ENCODE results near the gene CYP21A2.
"Not testable (repeated sequence)": the region's sequence is repeated elsewhere in the genome, so short reads cannot be mapped to it uniquely, and the experiment has no call there.

CYP21A2 gene

GRCh38 chr6:32002546-32003268, 35.5 kb upstream of the CYP21A2 start:
- DNase-seq (ENCODE audit: low spot score); H3K4me2 ChIP-seq (ENCODE audit: insufficient read depth, low read length, poor library complexity, severe bottlenecking); H2AK5ac ChIP-seq (ENCODE audit: low read depth, low read length); H3K18ac ChIP-seq (ENCODE audit: low read length); H4K8ac ChIP-seq (ENCODE audit: low read depth, low read length); H2BK15ac ChIP-seq (ENCODE audit: low read length); H3K4me3 ChIP-seq (ENCODE audit: low read length in 2 of 2); H2AFZ ChIP-seq (ENCODE audit: low read length); H3K9ac ChIP-seq (ENCODE audit: low read depth, low read length, poor library complexity); H3K27ac ChIP-seq (replicated peaks; ENCODE audit: low read length); H3K14ac ChIP-seq (ENCODE audit: low read length); H3K4ac ChIP-seq (ENCODE audit: low read length); H3K4me1 ChIP-seq (ENCODE audit: control insufficient read depth in 2 of 2, insufficient read depth in 1 of 2, low read depth in 1 of 2, low read length in 2 of 2); H2BK120ac ChIP-seq (ENCODE audit: low read depth, low read length); H3K79me1 ChIP-seq (ENCODE audit: low read depth, low read length); H3K27me3 ChIP-seq (ENCODE audit: control insufficient read depth in 3 of 3, insufficient read depth in 3 of 3, low read depth in 1 of 3, low read length in 3 of 3); H3K36me3 ChIP-seq (replicated peaks in 1 of 2; ENCODE audit: control insufficient read depth in 2 of 2, insufficient read depth in 2 of 2, low read length in 2 of 2); H3K9me3 ChIP-seq (replicated peaks in 1 of 2; ENCODE audit: control insufficient read depth in 2 of 2, insufficient read depth in 1 of 2, low read depth in 1 of 2, low read length in 2 of 2); H3K23ac ChIP-seq (ENCODE audit: low read depth, low read length, poor library complexity); H2BK5ac ChIP-seq (ENCODE audit: low read length); H2BK12ac ChIP-seq (ENCODE audit: low read length); H4K91ac ChIP-seq (ENCODE audit: low read depth, low read length, poor library complexity): not testable (repeated sequence)
- no CpG with 5 or more reads among the region's 15 CpGs for WGBS, 2 donors (ENCODE audit: extremely low coverage in 2 of 2, insufficient read length in 2 of 2, insufficient replicate concordance in 1 of 2)

DNA sequence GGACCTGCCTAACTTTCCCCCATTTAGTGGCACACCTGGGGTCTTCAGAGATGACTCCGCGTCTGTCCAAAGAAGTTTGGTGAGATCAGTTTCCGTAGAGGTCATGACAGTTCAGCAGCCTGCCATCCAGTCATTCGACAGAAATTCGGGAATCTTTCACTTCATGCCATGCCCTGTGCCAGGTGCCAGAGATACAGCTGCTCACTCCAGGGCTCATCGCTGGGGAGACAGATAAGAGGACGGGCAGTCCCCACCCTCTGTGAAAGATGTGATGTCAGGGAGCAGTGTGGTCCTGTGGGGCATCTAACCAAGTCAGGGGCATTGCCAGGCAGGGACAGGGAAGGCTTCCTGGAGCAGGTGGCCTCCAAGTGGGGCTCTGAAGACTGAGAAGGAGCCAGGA, 34.9 kb upstream of the CYP21A2 start:
- H3K79me1 ChIP-seq (ENCODE audit: low read depth, low read length); H4K8ac ChIP-seq (ENCODE audit: low read depth, low read length); H3K14ac ChIP-seq (ENCODE audit: low read length); H4K91ac ChIP-seq (ENCODE audit: low read depth, low read length, poor library complexity); H3K36me3 ChIP-seq (replicated peaks in 1 of 2; ENCODE audit: control insufficient read depth in 2 of 2, insufficient read depth in 2 of 2, low read length in 2 of 2); H3K27ac ChIP-seq (replicated peaks; ENCODE audit: low read length); H2BK120ac ChIP-seq (ENCODE audit: low read depth, low read length); H2BK5ac ChIP-seq (ENCODE audit: low read length); H3K4me3 ChIP-seq (ENCODE audit: low read length in 2 of 2); DNase-seq (ENCODE audit: low spot score); H3K9me3 ChIP-seq (replicated peaks in 1 of 2; ENCODE audit: control insufficient read depth in 2 of 2, insufficient read depth in 1 of 2, low read depth in 1 of 2, low read length in 2 of 2); H2BK15ac ChIP-seq (ENCODE audit: low read length); H3K27me3 ChIP-seq (ENCODE audit: control insufficient read depth in 3 of 3, insufficient read depth in 3 of 3, low read depth in 1 of 3, low read length in 3 of 3); H3K4me2 ChIP-seq (ENCODE audit: insufficient read depth, low read length, poor library complexity, severe bottlenecking); H3K4me1 ChIP-seq (ENCODE audit: control insufficient read depth in 2 of 2, insufficient read depth in 1 of 2, low read depth in 1 of 2, low read length in 2 of 2); H2AFZ ChIP-seq (ENCODE audit: low read length); H3K18ac ChIP-seq (ENCODE audit: low read length); H2AK5ac ChIP-seq (ENCODE audit: low read depth, low read length); H3K4ac ChIP-seq (ENCODE audit: low read length); H3K9ac ChIP-seq (ENCODE audit: low read depth, low read length, poor library complexity); H3K23ac ChIP-seq (ENCODE audit: low read depth, low read length, poor library complexity); H2BK12ac ChIP-seq (ENCODE audit: low read length): not testable (repeated sequence)
- WGBS, 2 donors (ENCODE audit: extremely low coverage in 2 of 2, insufficient read length in 2 of 2, insufficient replicate concordance in 1 of 2) = no CpG with 5 or more reads among the region's 7 CpGs

GRCh38 chr6:32004393-32004792, 33.8 kb upstream of the CYP21A2 start:
- not testable (repeated sequence) for H3K36me3 ChIP-seq (replicated peaks in 1 of 2; ENCODE audit: control insufficient read depth in 2 of 2, insufficient read depth in 2 of 2, low read length in 2 of 2); H2AK5ac ChIP-seq (ENCODE audit: low read depth, low read length); DNase-seq (ENCODE audit: low spot score); H3K27ac ChIP-seq (replicated peaks; ENCODE audit: low read length); H3K27me3 ChIP-seq (ENCODE audit: control insufficient read depth in 3 of 3, insufficient read depth in 3 of 3, low read depth in 1 of 3, low read length in 3 of 3); H3K4me1 ChIP-seq (ENCODE audit: control insufficient read depth in 2 of 2, insufficient read depth in 1 of 2, low read depth in 1 of 2, low read length in 2 of 2); H2BK5ac ChIP-seq (ENCODE audit: low read length); H3K79me1 ChIP-seq (ENCODE audit: low read depth, low read length); H3K23ac ChIP-seq (ENCODE audit: low read depth, low read length, poor library complexity); H2BK12ac ChIP-seq (ENCODE audit: low read length); H3K4ac ChIP-seq (ENCODE audit: low read length); H4K8ac ChIP-seq (ENCODE audit: low read depth, low read length); H3K18ac ChIP-seq (ENCODE audit: low read length); H4K91ac ChIP-seq (ENCODE audit: low read depth, low read length, poor library complexity); H3K9ac ChIP-seq (ENCODE audit: low read depth, low read length, poor library complexity); H2AFZ ChIP-seq (ENCODE audit: low read length); H2BK15ac ChIP-seq (ENCODE audit: low read length); H3K14ac ChIP-seq (ENCODE audit: low read length); H2BK120ac ChIP-seq (ENCODE audit: low read depth, low read length); H3K4me3 ChIP-seq (ENCODE audit: low read length in 2 of 2); H3K4me2 ChIP-seq (ENCODE audit: insufficient read depth, low read length, poor library complexity, severe bottlenecking); H3K9me3 ChIP-seq (replicated peaks in 1 of 2; ENCODE audit: control insufficient read depth in 2 of 2, insufficient read depth in 1 of 2, low read depth in 1 of 2, low read length in 2 of 2)
- no CpG with 5 or more reads among the region's 4 CpGs for WGBS, 2 donors (ENCODE audit: extremely low coverage in 2 of 2, insufficient read length in 2 of 2, insufficient replicate concordance in 1 of 2)

DNA sequence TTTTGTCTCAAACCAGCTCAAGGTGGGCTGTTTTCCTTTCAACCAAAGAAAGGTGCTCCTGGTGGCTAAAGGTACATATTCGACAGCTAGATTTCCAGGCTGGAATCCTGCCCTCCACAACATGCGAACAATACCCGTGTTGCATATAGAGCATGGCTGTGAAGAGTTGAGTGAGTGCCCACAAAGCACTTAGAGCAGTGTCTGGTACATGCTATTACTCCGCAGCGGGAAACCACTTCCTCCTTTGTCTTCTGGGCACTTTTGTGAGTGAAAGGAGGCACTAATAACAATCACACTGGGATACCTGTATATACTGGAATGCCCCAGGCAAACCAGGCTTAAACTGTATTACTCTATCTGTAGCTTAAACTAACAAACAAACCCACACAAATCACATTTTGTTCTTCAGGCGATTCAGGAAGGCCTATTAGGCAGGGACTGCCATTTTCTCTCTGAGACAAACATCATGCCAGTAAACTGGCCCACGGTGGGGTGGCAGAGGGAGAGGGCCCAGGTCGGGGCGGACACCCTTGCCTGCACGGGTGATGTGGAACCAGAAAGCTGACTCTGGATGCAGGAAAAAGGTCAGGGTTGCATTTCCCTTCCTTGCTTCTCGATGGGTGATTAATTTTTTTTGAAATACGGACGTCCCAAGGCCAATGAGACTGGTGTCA, 33.2 kb upstream of the CYP21A2 start:
- H4K8ac ChIP-seq (ENCODE audit: low read depth, low read length); H2AFZ ChIP-seq (ENCODE audit: low read length); H3K9ac ChIP-seq (ENCODE audit: low read depth, low read length, poor library complexity); DNase-seq (ENCODE audit: low spot score); H3K14ac ChIP-seq (ENCODE audit: low read length); H3K9me3 ChIP-seq (replicated peaks in 1 of 2; ENCODE audit: control insufficient read depth in 2 of 2, insufficient read depth in 1 of 2, low read depth in 1 of 2, low read length in 2 of 2); H3K4me2 ChIP-seq (ENCODE audit: insufficient read depth, low read length, poor library complexity, severe bottlenecking); H3K4ac ChIP-seq (ENCODE audit: low read length); H3K4me1 ChIP-seq (ENCODE audit: control insufficient read depth in 2 of 2, insufficient read depth in 1 of 2, low read depth in 1 of 2, low read length in 2 of 2); H3K27me3 ChIP-seq (ENCODE audit: control insufficient read depth in 3 of 3, insufficient read depth in 3 of 3, low read depth in 1 of 3, low read length in 3 of 3); H2BK12ac ChIP-seq (ENCODE audit: low read length); H3K36me3 ChIP-seq (replicated peaks in 1 of 2; ENCODE audit: control insufficient read depth in 2 of 2, insufficient read depth in 2 of 2, low read length in 2 of 2); H3K18ac ChIP-seq (ENCODE audit: low read length); H3K27ac ChIP-seq (replicated peaks; ENCODE audit: low read length); H3K79me1 ChIP-seq (ENCODE audit: low read depth, low read length); H2BK120ac ChIP-seq (ENCODE audit: low read depth, low read length); H2BK15ac ChIP-seq (ENCODE audit: low read length); H2AK5ac ChIP-seq (ENCODE audit: low read depth, low read length); H3K4me3 ChIP-seq (ENCODE audit: low read length in 2 of 2); H4K91ac ChIP-seq (ENCODE audit: low read depth, low read length, poor library complexity); H2BK5ac ChIP-seq (ENCODE audit: low read length); H3K23ac ChIP-seq (ENCODE audit: low read depth, low read length, poor library complexity): not testable (repeated sequence)
- WGBS, 2 donors (ENCODE audit: extremely low coverage in 2 of 2, insufficient read length in 2 of 2, insufficient replicate concordance in 1 of 2) = no CpG with 5 or more reads among the region's 13 CpGs

Data from neuronal stem cell (in vitro differentiated cells).